GM12872 (cell line): ENCODE measurements around the gene NCKAP5.

Experiments used
- TF ChIP-seq, protein P1 (sequence below): IDR thresholded peaks from 3 replicates; pipeline ENCODE4 v1.5.1; 2011; ENCODE audit warnings: low read depth, mild to moderate bottlenecking, low read length, moderate library complexity; ENCODE audit not compliant: insufficient read depth

NCKAP5 gene

GRCh38 chr2:132975193-132976105 is 592.8 kb downstream of the NCKAP5 start:
- TF ChIP-seq, protein P1, sequence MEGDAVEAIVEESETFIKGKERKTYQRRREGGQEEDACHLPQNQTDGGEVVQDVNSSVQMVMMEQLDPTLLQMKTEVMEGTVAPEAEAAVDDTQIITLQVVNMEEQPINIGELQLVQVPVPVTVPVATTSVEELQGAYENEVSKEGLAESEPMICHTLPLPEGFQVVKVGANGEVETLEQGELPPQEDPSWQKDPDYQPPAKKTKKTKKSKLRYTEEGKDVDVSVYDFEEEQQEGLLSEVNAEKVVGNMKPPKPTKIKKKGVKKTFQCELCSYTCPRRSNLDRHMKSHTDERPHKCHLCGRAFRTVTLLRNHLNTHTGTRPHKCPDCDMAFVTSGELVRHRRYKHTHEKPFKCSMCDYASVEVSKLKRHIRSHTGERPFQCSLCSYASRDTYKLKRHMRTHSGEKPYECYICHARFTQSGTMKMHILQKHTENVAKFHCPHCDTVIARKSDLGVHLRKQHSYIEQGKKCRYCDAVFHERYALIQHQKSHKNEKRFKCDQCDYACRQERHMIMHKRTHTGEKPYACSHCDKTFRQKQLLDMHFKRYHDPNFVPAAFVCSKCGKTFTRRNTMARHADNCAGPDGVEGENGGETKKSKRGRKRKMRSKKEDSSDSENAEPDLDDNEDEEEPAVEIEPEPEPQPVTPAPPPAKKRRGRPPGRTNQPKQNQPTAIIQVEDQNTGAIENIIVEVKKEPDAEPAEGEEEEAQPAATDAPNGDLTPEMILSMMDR: no peak

- TF ChIP-seq, protein P1: no peak
Measured at GRCh38 chr2:132974467-132975095, 593.7 kb downstream of the NCKAP5 start.

- TF ChIP-seq, protein P1: no peak
Measured at GRCh38 chr2:132971310-132972061, 596.8 kb downstream of the NCKAP5 start.

DNA sequence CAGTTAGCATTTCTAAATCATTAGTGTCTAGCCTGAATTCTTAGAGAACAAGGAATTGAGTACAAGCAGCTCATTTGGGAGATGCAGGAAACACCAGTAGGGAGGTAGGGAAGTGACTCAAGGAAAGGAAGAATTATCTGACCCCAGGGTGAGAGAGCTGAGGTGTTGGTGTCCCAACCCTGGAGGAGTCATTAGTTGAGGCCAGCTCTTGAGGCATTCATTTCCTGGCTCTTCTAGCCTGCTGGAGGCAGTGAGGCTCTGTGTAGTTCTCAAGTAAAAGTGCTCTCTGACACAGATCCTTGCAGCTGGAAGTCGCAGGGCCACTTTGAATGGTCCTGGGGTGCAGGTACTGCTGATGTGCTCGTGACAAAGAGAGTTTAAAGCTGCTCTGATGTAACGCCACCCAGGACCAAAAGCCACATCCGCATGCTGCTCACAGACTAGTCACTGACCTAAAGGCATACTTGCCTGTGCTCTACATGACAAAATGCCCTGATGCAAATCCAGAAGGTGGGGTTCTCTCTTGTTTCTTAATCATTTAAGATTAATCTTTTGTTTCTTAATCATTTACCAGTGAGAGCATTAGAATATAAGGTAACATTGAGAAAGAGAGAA is 598.8 kb downstream of the NCKAP5 start:
- TF ChIP-seq, protein P1: no peak

DNA sequence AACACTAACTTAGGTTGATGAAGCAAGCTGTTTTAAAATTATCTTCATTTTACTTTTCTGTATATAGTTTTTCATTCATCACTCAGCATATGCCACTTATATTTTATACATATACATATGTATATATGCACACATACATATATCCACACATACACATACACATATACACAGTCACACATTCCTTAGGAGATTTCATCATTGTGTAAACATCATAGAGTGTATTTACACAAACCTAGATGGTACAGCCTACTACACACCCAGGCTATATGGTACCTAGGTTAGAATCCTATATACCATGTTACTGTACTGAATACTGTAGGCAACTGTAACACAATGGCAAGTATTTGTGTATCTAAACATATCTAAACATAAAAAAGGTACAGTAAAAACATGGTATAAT is 602.8 kb downstream of the NCKAP5 start:
- TF ChIP-seq, protein P1: no peak

GRCh38 chr2:132963161-132963560 is 605.1 kb downstream of the NCKAP5 start:
- TF ChIP-seq, protein P1: no peak
